ENCODE data around the gene RPL35A.
"Not testable (repeated sequence)": the region's sequence is repeated elsewhere in the genome, so short reads cannot be mapped to it uniquely, and the experiment has no call there.

DNA sequence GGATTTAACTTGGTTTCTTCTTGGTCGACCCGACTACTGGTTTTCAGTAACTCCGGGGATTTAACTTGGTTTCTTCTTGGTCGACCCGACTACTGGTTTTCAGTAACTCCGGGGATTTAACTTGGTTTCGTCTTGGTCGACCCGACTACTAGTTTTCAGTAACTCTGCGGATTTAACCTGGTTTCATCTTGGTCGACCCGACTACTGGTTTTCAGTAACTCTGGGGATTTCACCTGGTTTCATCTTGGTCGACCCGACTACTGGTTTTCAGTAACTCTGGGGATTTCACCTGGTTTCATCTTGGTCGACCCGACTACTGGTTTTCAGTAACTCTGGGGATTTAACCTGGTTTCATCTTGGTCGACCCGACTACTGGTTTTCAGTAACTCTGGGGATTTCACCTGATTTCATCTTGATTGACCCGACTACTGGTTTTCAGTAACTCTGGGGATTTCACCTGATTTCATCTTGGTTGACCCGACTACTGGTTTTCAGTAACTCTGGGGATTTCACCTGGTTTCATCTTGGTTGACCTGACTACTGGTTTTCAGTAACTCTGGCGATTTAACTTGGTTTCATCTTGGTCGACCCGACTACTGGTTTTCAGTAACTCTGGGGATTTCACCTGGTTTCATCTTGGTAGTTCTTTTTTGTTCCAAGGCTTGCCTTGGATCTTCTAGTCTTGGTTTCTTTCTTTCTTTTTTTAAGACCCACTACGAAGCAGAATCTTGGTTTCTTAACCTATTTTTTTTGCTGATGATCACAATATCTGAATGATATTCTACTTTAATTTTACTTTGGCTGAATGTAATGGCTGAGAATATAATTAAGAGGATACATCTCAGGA, 28.3 kb upstream of the RPL35A start:
- not testable (repeated sequence) for TF ChIP-seq TAF7 (optimal IDR thresholded peaks at IDR 0.05; ENCODE audit: borderline replicate concordance, low read depth, low read length); POLR2AphosphoS5 (IDR thresholded peaks at IDR 0.05; ENCODE audit: low read depth, low read length); TAF1 (IDR thresholded peaks at IDR 0.05; ENCODE audit: low read depth, low read length); POLR2A (IDR thresholded peaks at IDR 0.05; ENCODE audit: control extremely low read depth in 1 of 2, low read depth in 2 of 2, low read length in 2 of 2); CEBPB (IDR thresholded peaks at IDR 0.05; ENCODE audit: low read depth, low read length); CREB1 (IDR thresholded peaks at IDR 0.05); JUND (IDR thresholded peaks at IDR 0.05; ENCODE audit: low read length); RNF2 (IDR thresholded peaks at IDR 0.05; ENCODE audit: borderline replicate concordance, low read depth, low read length, missing control alignments, poor library complexity, severe bottlenecking); KDM5A (IDR thresholded peaks at IDR 0.05; ENCODE audit: low read length); EZH2 (IDR thresholded peaks at IDR 0.05; ENCODE audit: low read depth, low read length, severe bottlenecking); PHF8 (conservative IDR thresholded peaks at IDR 0.05; ENCODE audit: low read depth, low read length); FOSL1 (IDR thresholded peaks at IDR 0.05; ENCODE audit: insufficient read depth, low read depth, low read length); SP1 (IDR thresholded peaks at IDR 0.05; ENCODE audit: low read depth, low read length)
- TF ChIP-seq, protein P1, sequence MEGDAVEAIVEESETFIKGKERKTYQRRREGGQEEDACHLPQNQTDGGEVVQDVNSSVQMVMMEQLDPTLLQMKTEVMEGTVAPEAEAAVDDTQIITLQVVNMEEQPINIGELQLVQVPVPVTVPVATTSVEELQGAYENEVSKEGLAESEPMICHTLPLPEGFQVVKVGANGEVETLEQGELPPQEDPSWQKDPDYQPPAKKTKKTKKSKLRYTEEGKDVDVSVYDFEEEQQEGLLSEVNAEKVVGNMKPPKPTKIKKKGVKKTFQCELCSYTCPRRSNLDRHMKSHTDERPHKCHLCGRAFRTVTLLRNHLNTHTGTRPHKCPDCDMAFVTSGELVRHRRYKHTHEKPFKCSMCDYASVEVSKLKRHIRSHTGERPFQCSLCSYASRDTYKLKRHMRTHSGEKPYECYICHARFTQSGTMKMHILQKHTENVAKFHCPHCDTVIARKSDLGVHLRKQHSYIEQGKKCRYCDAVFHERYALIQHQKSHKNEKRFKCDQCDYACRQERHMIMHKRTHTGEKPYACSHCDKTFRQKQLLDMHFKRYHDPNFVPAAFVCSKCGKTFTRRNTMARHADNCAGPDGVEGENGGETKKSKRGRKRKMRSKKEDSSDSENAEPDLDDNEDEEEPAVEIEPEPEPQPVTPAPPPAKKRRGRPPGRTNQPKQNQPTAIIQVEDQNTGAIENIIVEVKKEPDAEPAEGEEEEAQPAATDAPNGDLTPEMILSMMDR (IDR thresholded peaks at IDR 0.05; ENCODE audit: control extremely low read depth in 1 of 3, insufficient read depth in 1 of 3, low read depth in 1 of 3, low read length in 3 of 3): not testable (repeated sequence)
